MM.1S (cell line): ENCODE results near the gene ASMTL.

Experiments
- DNase-seq: peaks from one replicate; pipeline ENCODE4 v3.0.0-alpha.2; 2015
- H2AFZ ChIP-seq: fragments of 300-600 bp; sonication (generic); 2 replicates; pipeline ENCODE4 v1.6.0; 2016; ENCODE audit warnings: antibody characterized with exemption, low read length
- H3F3A ChIP-seq: fragments of 300-600 bp; sonication (generic); 2 replicates; pipeline ENCODE4 v1.6.1; 2016; ENCODE audit warnings: mild to moderate bottlenecking, antibody characterized with exemption, low read length, moderate library complexity, mixed read lengths; ENCODE audit not compliant: insufficient read depth
- H3K27ac ChIP-seq: fragments of 300-600 bp; sonication (generic); 2 replicates; pipeline ENCODE4 v1.5.1; 2016; ENCODE audit warnings: mild to moderate bottlenecking, low read length
- H3K27me3 ChIP-seq: fragments of 300-600 bp; sonication (generic); replicated peaks from 2 replicates; pipeline ENCODE4 v1.6.0; 2016; ENCODE audit warnings: low read length; ENCODE audit not compliant: insufficient read depth
- H3K36me3 ChIP-seq: fragments of 300-600 bp; sonication (generic); replicated peaks from 2 replicates; pipeline ENCODE4 v1.6.1; 2016; ENCODE audit warnings: mild to moderate bottlenecking, low read length, mixed read lengths; ENCODE audit not compliant: insufficient read depth
- H3K4me1 ChIP-seq: fragments of 300-600 bp; sonication (generic); 2 replicates; pipeline ENCODE4 v1.6.1; 2016; ENCODE audit warnings: low read length, mixed read lengths
- H3K4me2 ChIP-seq: fragments of 300-600 bp; sonication (generic); 2 replicates; pipeline ENCODE4 v1.6.0; 2016; ENCODE audit warnings: low read depth, low read length
- H3K4me3 ChIP-seq: fragments of 300-600 bp; sonication (generic); 2 replicates; pipeline ENCODE4 v1.5.1; 2016; ENCODE audit warnings: low read length, mixed read lengths
- H3K79me2 ChIP-seq: fragments of 300-600 bp; sonication (generic); 2 replicates; pipeline ENCODE4 v1.6.1; 2016; ENCODE audit warnings: mixed run types, low read length, mixed read lengths
- H3K9ac ChIP-seq: fragments of 300-600 bp; sonication (generic); 2 replicates; pipeline ENCODE4 v1.6.1; 2016; ENCODE audit warnings: low read length, mixed read lengths
- H3K9me2 ChIP-seq: fragments of 300-600 bp; sonication (generic); replicated peaks from 2 replicates; pipeline ENCODE4 v1.6.1; 2016; ENCODE audit warnings: mild to moderate bottlenecking, low read length, mixed read lengths; ENCODE audit not compliant: insufficient read depth
- H3K9me3 ChIP-seq: fragments of 300-600 bp; sonication (generic); replicated peaks from 2 replicates; pipeline ENCODE4 v1.6.1; 2016; ENCODE audit warnings: mild to moderate bottlenecking, low read length, mixed read lengths; ENCODE audit not compliant: insufficient read depth
- H4K20me1 ChIP-seq: fragments of 300-600 bp; sonication (generic); 2 replicates; pipeline ENCODE4 v1.6.1; 2016; ENCODE audit warnings: mild to moderate bottlenecking, low read length, moderate library complexity, mixed read lengths; ENCODE audit not compliant: insufficient read depth
- CTCF ChIP-seq: fragments of 300-600 bp; sonication (generic); IDR thresholded peaks from 2 replicates; pipeline ENCODE4 v1.5.1; 2016; ENCODE audit warnings: antibody characterized with exemption, low read length, mixed read lengths
- EZH2 ChIP-seq: fragments of 300-600 bp; sonication (generic); optimal IDR thresholded peaks from 2 replicates; pipeline ENCODE3; 2017; ENCODE audit warnings: low read depth, mild to moderate bottlenecking, antibody characterized with exemption, low read length, mixed read lengths
- EZH2phosphoT487 ChIP-seq: fragments of 300-600 bp; sonication (generic); IDR thresholded peaks from 2 replicates; pipeline ENCODE4 v1.6.1; 2018; ENCODE audit warnings: antibody characterized with exemption, low read length

Gene ASMTL

GRCh38 chrX:1451251-1451660 lies 1.5 kb downstream of the ASMTL start:
- Histone ChIP-seq H3K36me3 (no peaks in the 10 kb centered on the region), H3K9ac (no peak overlapping the region), H3K4me1 (no peaks in the 10 kb centered on the region), H3K27me3 (no peaks in the 10 kb centered on the region), H3K79me2 (peaks cover 55% of the 10 kb centered on the region), H4K20me1 (no peaks in the 10 kb centered on the region), H3K9me2 (no peaks in the 10 kb centered on the region), H3K9me3 (no peaks in the 10 kb centered on the region), H3K27ac (no peak overlapping the region), H3F3A (no peaks in the 10 kb centered on the region), H2AFZ (no peak overlapping the region), H3K4me2 (no peak overlapping the region), H3K4me3 (no peak overlapping the region)
- TF ChIP-seq CTCF (no peak), EZH2phosphoT487 (no peak)
- no peak for DNase-seq

- no peaks in the 10 kb centered on the region for H3K36me3 ChIP-seq
- H3K4me2 ChIP-seq: no peak overlapping the region
- peaks cover 55% of the 10 kb centered on the region for H3K79me2 ChIP-seq
- no peaks in the 10 kb centered on the region for H3K9me2 ChIP-seq
- H3F3A ChIP-seq: no peaks in the 10 kb centered on the region
- H3K9ac ChIP-seq: no peak overlapping the region
- no peak overlapping the region for H2AFZ ChIP-seq
- H3K9me3 ChIP-seq: no peaks in the 10 kb centered on the region
- no peaks in the 10 kb centered on the region for H4K20me1 ChIP-seq
- no peak for TF ChIP-seq EZH2
- TF ChIP-seq CTCF: no peak
- no peak for TF ChIP-seq EZH2phosphoT487
- no peaks in the 10 kb centered on the region for H3K4me1 ChIP-seq
- H3K27ac ChIP-seq: no peak overlapping the region
- no peaks in the 10 kb centered on the region for H3K27me3 ChIP-seq
- no peak for DNase-seq
- H3K4me3 ChIP-seq: no peak overlapping the region
These were observed 2.1 kb downstream of the ASMTL start for GRCh38 chrX:1450361-1451161.

- Histone ChIP-seq H2AFZ (no peak overlapping the region), H3K4me2 (no peak overlapping the region), H3K36me3 (no peaks in the 10 kb centered on the region), H3K9me2 (no peaks in the 10 kb centered on the region), H3K9ac (no peak overlapping the region), H3K27me3 (no peaks in the 10 kb centered on the region), H3K27ac (no peak overlapping the region), H3K79me2 (peaks cover 55% of the 10 kb centered on the region), H3K4me3 (no peak overlapping the region), H3K4me1 (no peaks in the 10 kb centered on the region), H3K9me3 (no peaks in the 10 kb centered on the region), H3F3A (no peaks in the 10 kb centered on the region), H4K20me1 (no peaks in the 10 kb centered on the region)
- no peak for TF ChIP-seq EZH2
- no peak for TF ChIP-seq EZH2phosphoT487
- no peak for TF ChIP-seq CTCF
- no peak for DNase-seq
These were observed 2.9 kb downstream of the ASMTL start for GRCh38 chrX:1449823-1450149.
